HG03469 (cell line): ENCODE results near the gene CCDC60.
"Not testable (repeated sequence)": the region's sequence is repeated elsewhere in the genome, so short reads cannot be mapped to it uniquely, and the experiment has no call there.

Source experiments
- ATAC-seq: cut with Tn5 transposase; IDR thresholded peaks from one replicate; pipeline ENCODE4 v1.9.1; 2021; ENCODE audit warnings: mild to moderate bottlenecking, moderate library complexity, moderate number of reproducible peaks; ENCODE audit not compliant: unreplicated experiment

Gene CCDC60

GRCh38 chr12:119338593-119339363 lies 4.2 kb downstream of the CCDC60 start:
- ATAC-seq, result no peak

- ATAC-seq, result no peak
Observed at GRCh38 chr12:119340578-119340977, 6.0 kb downstream of the CCDC60 start.

- ATAC-seq, result no peak
Observed at GRCh38 chr12:119341020-119341419, 6.5 kb downstream of the CCDC60 start.

- ATAC-seq, result no peak
Observed at GRCh38 chr12:119341988-119342387, 7.5 kb downstream of the CCDC60 start.

- ATAC-seq, result no peak
Observed at GRCh38 chr12:119343130-119343529, 8.6 kb downstream of the CCDC60 start.

DNA sequence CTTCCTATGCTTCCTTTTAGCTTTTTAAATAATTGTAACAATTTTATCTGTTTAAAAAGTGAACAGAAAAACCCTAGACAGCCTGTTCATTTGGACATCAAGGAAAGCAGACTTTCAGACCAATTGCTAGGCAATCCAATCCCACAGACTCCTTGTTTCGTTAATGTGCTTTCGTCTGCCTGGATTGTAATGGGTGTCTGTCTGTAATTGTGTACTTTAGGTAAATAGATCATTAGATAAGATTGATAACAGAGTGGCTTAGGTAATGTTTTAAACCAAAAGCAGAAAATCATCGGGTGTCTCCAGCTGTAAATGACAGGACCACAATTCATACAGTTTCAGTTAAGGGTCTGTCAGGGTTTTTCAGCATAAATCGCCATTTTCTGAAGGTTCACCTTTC lies 19.6 kb downstream of the CCDC60 start:
- ATAC-seq, result no peak

DNA sequence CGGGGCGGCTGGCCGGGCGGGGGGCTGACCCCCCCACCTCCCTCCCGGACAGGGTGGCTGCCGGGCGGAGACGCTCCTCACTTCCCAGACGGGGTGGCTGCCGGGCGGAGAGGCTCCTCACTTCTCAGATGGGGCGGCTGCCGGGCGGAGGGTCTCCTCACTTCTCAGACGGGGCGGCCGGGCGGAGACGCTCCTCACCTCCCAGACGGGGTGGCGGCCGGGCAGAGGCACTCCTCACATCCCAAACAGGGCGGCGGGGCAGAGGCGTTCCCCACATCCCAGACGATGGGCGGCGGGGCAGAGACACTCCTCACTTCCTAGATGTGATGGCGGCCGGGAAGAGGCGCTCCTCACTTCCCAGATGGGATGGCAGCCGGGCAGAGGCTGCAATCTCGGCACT lies 25.8 kb downstream of the CCDC60 start:
- not testable (repeated sequence) for ATAC-seq

- no peak for ATAC-seq
Observed at GRCh38 chr12:119363037-119363436, 28.5 kb downstream of the CCDC60 start.

- no peak for ATAC-seq
Observed at GRCh38 chr12:119363490-119363889, 29.0 kb downstream of the CCDC60 start.

DNA sequence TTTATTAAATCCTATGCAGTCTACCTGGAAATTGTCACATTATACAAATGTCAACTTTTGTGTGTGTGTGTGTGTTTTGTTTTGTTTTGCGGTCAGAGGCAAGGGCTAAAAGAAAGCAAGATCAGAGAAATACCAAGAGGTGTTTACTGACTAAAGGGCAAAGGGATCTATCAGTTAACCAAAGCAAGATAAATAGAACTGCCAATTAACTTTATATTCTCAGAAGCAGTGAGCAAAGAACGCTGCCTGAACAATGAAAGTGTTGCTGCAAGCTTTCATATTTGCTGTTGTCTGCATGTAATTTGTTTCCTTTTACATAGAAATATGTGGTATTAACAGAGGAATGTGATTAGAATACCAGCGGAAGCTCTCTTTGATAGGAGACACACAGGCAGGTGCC lies 30.9 kb downstream of the CCDC60 start:
- ATAC-seq, result no peak

GRCh38 chr12:119366007-119366406 lies 31.5 kb downstream of the CCDC60 start:
- ATAC-seq, result no peak

- no peak for ATAC-seq
Observed at GRCh38 chr12:119369161-119369560, 34.6 kb downstream of the CCDC60 start.

DNA sequence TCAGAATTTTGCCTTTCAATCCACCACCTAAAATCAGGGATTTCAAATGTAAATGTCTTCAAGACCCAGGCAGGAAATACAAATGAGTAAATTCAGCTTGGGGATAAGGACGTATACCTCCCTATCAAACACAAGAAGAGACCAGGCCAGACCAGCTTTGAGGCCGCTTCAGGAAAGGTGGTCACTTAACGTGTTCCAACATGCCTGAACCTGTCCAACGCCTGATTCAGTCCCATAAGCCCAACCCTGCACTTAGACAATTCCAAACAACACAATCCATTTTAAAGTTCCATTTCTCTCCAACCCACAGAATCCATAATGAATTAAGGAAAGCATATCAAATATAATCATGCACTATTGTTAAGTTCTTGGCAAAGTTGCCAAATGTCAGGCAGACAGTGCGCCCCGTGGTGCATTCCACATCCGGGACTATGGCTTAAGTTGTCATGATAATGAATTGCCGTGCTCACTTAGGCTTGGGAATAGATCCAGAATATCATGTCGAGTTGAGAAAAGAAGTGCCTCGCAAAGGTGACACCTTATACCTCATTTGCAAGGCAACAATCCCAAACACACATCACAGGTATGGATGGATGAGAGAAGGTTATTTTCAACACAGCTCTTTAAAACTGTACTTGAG lies 35.5 kb downstream of the CCDC60 start:
- no peak for ATAC-seq

GRCh38 chr12:119372540-119372939 lies 38.0 kb downstream of the CCDC60 start:
- ATAC-seq, result no peak

- no peak for ATAC-seq
Observed at GRCh38 chr12:119373001-119373400, 38.5 kb downstream of the CCDC60 start.

- ATAC-seq, result no peak
Observed at GRCh38 chr12:119373666-119374065, 39.1 kb downstream of the CCDC60 start.

DNA sequence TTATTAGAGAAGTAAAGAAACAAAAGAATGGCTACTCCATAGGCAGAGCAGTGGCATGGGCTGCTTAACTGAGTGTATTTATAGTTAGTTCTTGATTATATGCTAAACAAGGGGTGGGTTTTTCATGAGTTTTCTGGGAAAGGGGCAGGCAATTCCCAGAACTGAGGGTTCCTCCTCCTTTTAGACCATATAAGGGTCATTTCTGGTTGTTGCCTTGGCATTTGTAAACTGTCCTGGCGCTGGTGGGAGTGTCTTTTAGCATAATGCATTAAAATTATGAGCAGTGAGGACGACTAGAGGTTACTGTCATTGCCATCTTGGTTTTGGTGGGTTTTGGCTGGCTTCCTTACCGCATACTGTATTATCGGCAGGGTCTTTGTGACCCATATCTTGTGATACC lies 40.1 kb downstream of the CCDC60 start:
- ATAC-seq, result no peak

- no peak for ATAC-seq
Observed at GRCh38 chr12:119375075-119375882, 40.8 kb downstream of the CCDC60 start.

GRCh38 chr12:119375883-119376190 lies 41.3 kb downstream of the CCDC60 start:
- ATAC-seq, result no peak

- ATAC-seq, result no peak
Observed at GRCh38 chr12:119378903-119379302, 44.4 kb downstream of the CCDC60 start.

- no peak for ATAC-seq
Observed at GRCh38 chr12:119381471-119382235, 47.1 kb downstream of the CCDC60 start.
